ENCODE results near the gene NUMBL.

DNA sequence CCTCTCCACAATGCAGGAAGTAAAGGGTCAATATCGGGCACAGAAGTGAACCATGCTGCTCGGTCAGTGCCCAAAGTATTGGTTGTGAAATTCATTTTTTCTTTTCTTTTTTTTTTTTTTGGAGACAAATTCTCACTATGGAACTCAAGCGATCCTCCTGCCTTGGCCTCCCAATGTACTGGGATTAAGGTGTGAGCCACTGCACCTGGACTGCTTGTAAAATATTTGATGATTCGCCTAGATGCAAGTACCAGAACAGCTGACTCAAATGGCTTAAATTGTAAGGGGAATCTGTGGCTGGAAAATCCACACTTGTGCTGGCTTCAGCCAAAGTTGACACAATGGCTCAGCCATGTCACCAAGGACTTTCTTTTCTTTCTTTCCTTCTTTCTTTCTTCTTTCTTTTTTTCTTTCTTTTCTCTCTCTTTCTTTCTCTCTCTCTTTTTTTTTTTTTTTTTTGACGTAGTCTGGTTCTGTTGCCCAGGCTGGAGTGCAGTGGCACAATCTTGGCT lies 43.7 kb downstream of the NUMBL start:
- TF ChIP-seq, protein P1, sequence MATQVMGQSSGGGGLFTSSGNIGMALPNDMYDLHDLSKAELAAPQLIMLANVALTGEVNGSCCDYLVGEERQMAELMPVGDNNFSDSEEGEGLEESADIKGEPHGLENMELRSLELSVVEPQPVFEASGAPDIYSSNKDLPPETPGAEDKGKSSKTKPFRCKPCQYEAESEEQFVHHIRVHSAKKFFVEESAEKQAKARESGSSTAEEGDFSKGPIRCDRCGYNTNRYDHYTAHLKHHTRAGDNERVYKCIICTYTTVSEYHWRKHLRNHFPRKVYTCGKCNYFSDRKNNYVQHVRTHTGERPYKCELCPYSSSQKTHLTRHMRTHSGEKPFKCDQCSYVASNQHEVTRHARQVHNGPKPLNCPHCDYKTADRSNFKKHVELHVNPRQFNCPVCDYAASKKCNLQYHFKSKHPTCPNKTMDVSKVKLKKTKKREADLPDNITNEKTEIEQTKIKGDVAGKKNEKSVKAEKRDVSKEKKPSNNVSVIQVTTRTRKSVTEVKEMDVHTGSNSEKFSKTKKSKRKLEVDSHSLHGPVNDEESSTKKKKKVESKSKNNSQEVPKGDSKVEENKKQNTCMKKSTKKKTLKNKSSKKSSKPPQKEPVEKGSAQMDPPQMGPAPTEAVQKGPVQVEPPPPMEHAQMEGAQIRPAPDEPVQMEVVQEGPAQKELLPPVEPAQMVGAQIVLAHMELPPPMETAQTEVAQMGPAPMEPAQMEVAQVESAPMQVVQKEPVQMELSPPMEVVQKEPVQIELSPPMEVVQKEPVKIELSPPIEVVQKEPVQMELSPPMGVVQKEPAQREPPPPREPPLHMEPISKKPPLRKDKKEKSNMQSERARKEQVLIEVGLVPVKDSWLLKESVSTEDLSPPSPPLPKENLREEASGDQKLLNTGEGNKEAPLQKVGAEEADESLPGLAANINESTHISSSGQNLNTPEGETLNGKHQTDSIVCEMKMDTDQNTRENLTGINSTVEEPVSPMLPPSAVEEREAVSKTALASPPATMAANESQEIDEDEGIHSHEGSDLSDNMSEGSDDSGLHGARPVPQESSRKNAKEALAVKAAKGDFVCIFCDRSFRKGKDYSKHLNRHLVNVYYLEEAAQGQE (IDR thresholded peaks at IDR 0.05; ENCODE audit: insufficient read depth in 1 of 2, low read depth in 2 of 2, low read length in 2 of 2): no peak
- no peak for TF ChIP-seq TAF1 (IDR thresholded peaks at IDR 0.05; ENCODE audit: borderline replicate concordance, insufficient read depth, low read length)
- no peak for TF ChIP-seq POLR2AphosphoS5 (IDR thresholded peaks at IDR 0.05; ENCODE audit: low read depth, low read length)
